Pericardium fibroblast (primary cell): ENCODE measurements around the gene NLRC3. TPM values are rescaled to one million over a fixed set of nuclear protein-coding genes. Genes with fewer than 3 reads are reported as not detected.

Experiments
- total RNA-seq: library from RNA; depleted of rRNA; stranded (reverse); fragments of >200 nt; gene quantifications from 2 replicates; pipeline ENCODE4 v1.2.3, GENCODE V29; 2015

The NLRC3 gene, protein sequence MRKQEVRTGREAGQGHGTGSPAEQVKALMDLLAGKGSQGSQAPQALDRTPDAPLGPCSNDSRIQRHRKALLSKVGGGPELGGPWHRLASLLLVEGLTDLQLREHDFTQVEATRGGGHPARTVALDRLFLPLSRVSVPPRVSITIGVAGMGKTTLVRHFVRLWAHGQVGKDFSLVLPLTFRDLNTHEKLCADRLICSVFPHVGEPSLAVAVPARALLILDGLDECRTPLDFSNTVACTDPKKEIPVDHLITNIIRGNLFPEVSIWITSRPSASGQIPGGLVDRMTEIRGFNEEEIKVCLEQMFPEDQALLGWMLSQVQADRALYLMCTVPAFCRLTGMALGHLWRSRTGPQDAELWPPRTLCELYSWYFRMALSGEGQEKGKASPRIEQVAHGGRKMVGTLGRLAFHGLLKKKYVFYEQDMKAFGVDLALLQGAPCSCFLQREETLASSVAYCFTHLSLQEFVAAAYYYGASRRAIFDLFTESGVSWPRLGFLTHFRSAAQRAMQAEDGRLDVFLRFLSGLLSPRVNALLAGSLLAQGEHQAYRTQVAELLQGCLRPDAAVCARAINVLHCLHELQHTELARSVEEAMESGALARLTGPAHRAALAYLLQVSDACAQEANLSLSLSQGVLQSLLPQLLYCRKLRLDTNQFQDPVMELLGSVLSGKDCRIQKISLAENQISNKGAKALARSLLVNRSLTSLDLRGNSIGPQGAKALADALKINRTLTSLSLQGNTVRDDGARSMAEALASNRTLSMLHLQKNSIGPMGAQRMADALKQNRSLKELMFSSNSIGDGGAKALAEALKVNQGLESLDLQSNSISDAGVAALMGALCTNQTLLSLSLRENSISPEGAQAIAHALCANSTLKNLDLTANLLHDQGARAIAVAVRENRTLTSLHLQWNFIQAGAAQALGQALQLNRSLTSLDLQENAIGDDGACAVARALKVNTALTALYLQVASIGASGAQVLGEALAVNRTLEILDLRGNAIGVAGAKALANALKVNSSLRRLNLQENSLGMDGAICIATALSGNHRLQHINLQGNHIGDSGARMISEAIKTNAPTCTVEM
- total RNA-seq: not detected in 2 replicates

DNA sequence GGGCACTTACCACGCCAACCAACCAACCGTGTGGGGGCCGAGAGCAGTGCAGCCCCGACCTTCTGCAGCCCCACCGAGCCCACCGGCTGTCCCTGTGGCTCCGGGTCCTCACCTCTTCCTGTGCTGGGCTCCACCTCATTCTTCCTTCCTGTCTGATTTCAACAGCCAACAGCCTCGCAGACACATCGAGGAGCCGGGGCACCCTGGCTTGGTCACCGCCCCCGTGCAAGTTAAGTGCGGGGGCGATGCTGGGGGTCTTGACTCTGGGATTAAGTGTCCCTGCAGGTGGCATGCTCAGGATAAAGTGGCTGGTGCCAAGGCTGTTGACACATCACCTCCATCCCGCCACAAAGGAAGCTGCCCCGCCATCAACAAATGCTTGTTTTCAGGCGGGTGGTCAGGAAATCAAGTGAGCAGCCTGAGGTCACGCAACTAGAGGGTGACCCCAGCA, at the start of gene NLRC3:
NLRC3 (minus strand) TSS at position 102 of the 451 bp plus-strand sequence. CDS start 12,367 bp downstream, outside the sequence.

DNA sequence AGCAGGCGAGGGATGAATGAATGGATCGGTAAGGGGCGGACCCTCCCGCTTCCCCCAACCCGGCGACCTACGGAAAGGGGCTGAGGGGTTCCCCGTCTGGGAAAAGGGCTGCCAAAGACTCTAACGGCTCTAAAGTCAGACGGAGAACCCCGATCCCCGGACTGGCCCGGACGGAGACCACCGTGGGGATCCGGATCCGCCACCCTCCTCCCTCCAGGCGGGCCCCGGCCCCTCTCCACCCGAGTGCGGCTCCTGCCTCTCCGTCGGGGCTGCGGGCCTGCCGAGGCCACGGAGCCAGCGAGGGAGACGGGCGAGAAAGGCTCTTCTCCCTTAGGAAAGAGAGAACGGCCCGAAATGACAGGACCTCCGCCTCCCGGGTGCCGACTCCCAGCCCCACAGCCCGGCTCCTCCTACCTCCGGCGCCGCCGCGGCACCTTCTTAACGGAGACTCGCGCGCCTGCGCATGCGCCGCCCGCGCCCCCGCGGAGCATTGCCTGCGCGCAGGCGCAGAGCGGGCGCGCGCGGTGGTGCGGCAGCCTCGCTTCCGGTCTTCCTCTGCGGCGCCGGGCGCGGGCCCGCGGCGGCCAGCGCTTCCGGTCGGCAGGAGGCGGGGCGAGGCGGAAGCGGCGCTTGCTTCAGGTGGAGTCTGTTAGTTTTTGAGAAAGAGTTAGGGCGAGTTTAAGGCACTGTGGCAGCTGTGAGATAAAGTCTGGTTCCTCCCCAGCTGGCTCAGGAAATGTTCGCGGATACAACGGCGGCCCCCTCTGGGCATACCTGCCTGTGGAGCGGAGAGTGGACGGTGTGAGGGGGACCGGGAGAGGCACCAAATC, 34.2 kb upstream of the NLRC3 start, which contains the start of gene SLX4:
SLX4 (minus strand) TSS at position 461 of the 830 bp plus-strand sequence. CDS start 2,642 bp downstream, outside the sequence.

DNA sequence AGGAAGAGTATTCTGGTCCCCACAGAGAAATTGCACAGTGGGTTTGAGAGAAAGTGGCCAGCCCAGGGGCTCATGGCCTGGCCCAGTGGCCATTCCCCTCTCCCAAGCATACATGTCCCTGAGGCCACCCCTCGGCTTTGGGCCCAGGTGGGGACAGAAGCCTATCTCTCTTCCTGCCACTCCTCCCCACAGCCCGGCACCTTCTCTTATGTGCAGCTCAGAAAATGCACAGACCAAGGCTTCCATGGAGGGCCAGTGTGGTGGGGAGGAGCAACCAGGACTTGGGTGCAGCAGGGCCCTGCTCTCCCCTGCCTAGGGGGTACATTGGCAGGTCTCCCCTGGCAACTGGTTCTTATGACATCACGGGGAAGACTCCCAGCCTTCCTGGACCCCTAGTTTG, 82.0 kb downstream of the NLRC3 start, which contains the start of gene C16orf90:
C16orf90 (minus strand) TSS at position 314 of the 400 bp plus-strand sequence; CDS start at position 246, 68 bp downstream.

Other genes with a start within 250 kb of the NLRC3 start
- gene OR2C1, start 221.5 kb downstream of the NLRC3 start, total RNA-seq: 0.77 TPM in 1 of 2 replicates, not detected in the other
- 10.3 and 12.1 TPM in 2 replicates for gene ZSCAN32, start 176.4 kb downstream of the NLRC3 start, total RNA-seq
- gene ZNF174, start 176.2 kb downstream of the NLRC3 start, total RNA-seq: 6.6 and 7.0 TPM in 2 replicates
- 1.1 and 2.5 TPM in 2 replicates for gene ZNF597, start 133.9 kb downstream of the NLRC3 start, total RNA-seq
- gene NAA60, start 133.7 kb downstream of the NLRC3 start, total RNA-seq: 19.1 and 34.0 TPM in 2 replicates
- gene C16orf90, start 81.9 kb downstream of the NLRC3 start, total RNA-seq: not detected in 2 replicates
- gene CLUAP1, start 76.4 kb downstream of the NLRC3 start, total RNA-seq: 7.8 and 14.8 TPM in 2 replicates
- gene SLX4, start 34.2 kb upstream of the NLRC3 start, total RNA-seq: 2.2 and 3.6 TPM in 2 replicates
- 6.8 and 9.1 TPM in 2 replicates for gene DNASE1, start 77.3 kb upstream of the NLRC3 start, total RNA-seq
- 53.2 and 63.9 TPM in 2 replicates for gene TRAP1, start 140.1 kb upstream of the NLRC3 start, total RNA-seq